Endothelial cell of umbilical vein (primary cell): ENCODE data around the gene DISP3.

Source experiments
- CTCF ChIP-seq, 2 donors: IDR thresholded peaks; 1 replicate in 1 of 2; 2 replicates in 1 of 2; pipeline ENCODE4 v1.5.1; 2011; ENCODE audit warnings: low read length in 2 of 2, mild to moderate bottlenecking in 2 of 2, moderate library complexity in 2 of 2, control low read depth in 1 of 2, inconsistent platforms in 1 of 2, low read depth in 1 of 2; ENCODE audit not compliant: insufficient read depth in 1 of 2; ENCODE audit errors: extremely low read depth in 1 of 2
- EZH2 ChIP-seq: IDR thresholded peaks from 2 replicates; pipeline ENCODE4 v1.6.1; 2012; ENCODE audit warnings: borderline replicate concordance, low read depth, mild to moderate bottlenecking, moderate library complexity, low read length, inconsistent platforms; ENCODE audit not compliant: severe bottlenecking
- JUN ChIP-seq: IDR thresholded peaks from 2 replicates; pipeline ENCODE4 v1.6.1; 2011; ENCODE audit warnings: borderline replicate concordance, low read depth; ENCODE audit not compliant: insufficient read length, insufficient read depth
- POLR2A ChIP-seq: IDR thresholded peaks from 2 replicates; pipeline ENCODE4 v1.6.1; 2012; ENCODE audit warnings: low read depth, mild to moderate bottlenecking, control low read depth, low read length
- POLR2AphosphoS5 ChIP-seq: IDR thresholded peaks from 2 replicates; pipeline ENCODE4 v1.6.1; 2012; ENCODE audit warnings: low read depth, mild to moderate bottlenecking, control low read depth, low read length, moderate library complexity; ENCODE audit not compliant: insufficient read depth

DNA sequence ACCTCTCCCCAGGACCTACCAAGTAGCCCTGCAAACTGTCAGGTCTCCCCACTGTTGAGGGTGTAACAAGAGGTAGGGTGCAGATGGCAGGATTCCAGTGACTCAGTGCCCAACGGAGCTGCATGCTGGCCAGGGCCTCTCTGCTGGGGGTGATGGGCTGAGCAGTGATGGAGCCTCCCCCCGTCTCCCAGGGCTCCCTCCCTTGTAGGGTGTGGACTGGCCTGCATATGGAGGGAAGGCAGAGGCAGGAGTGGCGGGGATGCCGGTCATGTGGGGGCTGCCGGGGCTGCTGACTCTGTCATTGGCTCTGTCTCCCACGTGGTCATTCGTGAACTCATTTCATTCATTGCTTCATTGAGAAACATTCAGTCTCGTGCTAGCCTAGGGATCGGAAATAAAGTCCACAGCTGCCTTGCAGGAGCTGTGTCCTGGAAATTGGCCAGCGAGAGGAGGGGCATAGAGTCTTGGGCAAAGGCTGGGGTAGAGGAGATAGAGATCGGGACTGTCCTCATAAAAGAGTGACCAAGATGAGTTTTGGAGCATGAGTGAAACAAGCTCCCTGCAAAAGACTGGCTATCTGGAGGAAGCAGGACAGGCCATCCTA lies 22.9 kb upstream of the DISP3 start:
- TF ChIP-seq CTCF (IDR thresholded peaks at IDR 0.05; ENCODE audit: extremely low read depth in 1 of 2, insufficient read depth in 1 of 2, low read depth in 1 of 2, low read length in 2 of 2) (no peak), POLR2AphosphoS5 (no peak), POLR2A (no peak), EZH2 (no peak), JUN (no peak)
